HG03108 (cell line): ENCODE data around the gene ADCYAP1.

Experiments
- ATAC-seq: cut with Tn5 transposase; IDR thresholded peaks from one replicate; pipeline ENCODE4 v1.9.1; 2021; ENCODE audit warnings: moderate library complexity; ENCODE audit not compliant: unreplicated experiment

ADCYAP1 gene

DNA sequence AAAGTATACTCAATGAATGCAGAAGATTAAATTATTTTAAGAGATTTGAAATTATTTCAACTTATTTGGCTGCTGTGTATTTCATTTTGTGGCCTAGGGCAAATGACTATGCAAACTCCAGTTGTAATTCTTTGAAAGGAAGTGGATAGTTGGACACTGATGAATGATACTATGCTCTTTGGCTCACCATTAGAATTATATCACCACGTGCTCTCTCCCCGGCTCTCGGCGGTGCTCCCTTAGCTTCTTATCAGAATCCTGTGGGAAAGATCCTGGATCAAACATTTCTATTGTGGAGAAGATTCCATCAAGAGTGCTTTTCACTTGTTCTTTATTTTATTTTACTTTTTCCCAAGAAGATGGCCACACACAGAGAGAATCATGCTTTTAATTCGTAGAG is 55.2 kb downstream of the ADCYAP1 start:
- ATAC-seq = no peak
